Thymus (tissue), 14 donors: Measurements from ENCODE around the gene CD274. TPM values are rescaled to one million over a fixed set of nuclear protein-coding genes. Genes with fewer than 3 reads are reported as not detected.

Source experiments
- DNase-seq, 9 donors: peaks; one replicate each; pipeline ENCODE4 v3.0.0-alpha.2; 2013; ENCODE audit warnings: low spot score in 9 of 9, low read depth in 6 of 9, missing footprints in 1 of 9
- H3K27ac ChIP-seq, 2 donors: one replicate each; pipeline ENCODE4 v1.5.1; 2013; ENCODE audit warnings: control low read depth in 1 of 2, low read depth in 1 of 2, low read length in 1 of 2, mild to moderate bottlenecking in 1 of 2, moderate library complexity in 1 of 2
- H3K27me3 ChIP-seq, 2 donors: one replicate each; pipeline ENCODE4 v1.5.1; 2013; ENCODE audit warnings: low read length in 1 of 2; ENCODE audit not compliant: control insufficient read depth in 2 of 2, insufficient read depth in 1 of 2
- H3K36me3 ChIP-seq, 2 donors: one replicate each; pipeline ENCODE4 v1.5.1; 2013; ENCODE audit warnings: low read length in 1 of 2, mild to moderate bottlenecking in 1 of 2, moderate library complexity in 1 of 2; ENCODE audit not compliant: control insufficient read depth in 2 of 2, insufficient read depth in 2 of 2
- H3K4me1 ChIP-seq, 2 donors: one replicate each; pipeline ENCODE4 v1.5.1; 2013; ENCODE audit warnings: low read length in 2 of 2; ENCODE audit not compliant: control insufficient read depth in 2 of 2, insufficient read depth in 2 of 2
- H3K4me3 ChIP-seq, 2 donors: one replicate each; pipeline ENCODE4 v1.5.1; 2013; ENCODE audit warnings: low read length in 2 of 2, control low read depth in 1 of 2, mild to moderate bottlenecking in 1 of 2
- H3K9me3 ChIP-seq, 2 donors: one replicate each; pipeline ENCODE4 v1.5.1; 2013; ENCODE audit warnings: low read length in 1 of 2, mild to moderate bottlenecking in 1 of 2; ENCODE audit not compliant: control insufficient read depth in 2 of 2, insufficient read depth in 1 of 2
- WGBS: extraction: QIAGEN DNeasy Blood & Tissue Kit; methylation state at CpG from one replicate; pipeline ENCODE4 v1.1.7; 2013; 5-methylcytosine and 5-hydroxymethylcytosine counted together
- long read RNA-seq, 10 donors: transcript quantifications; one replicate each; lab custom pipeline, GENCODE V29; 2026
- polyA plus RNA-seq: library from polyadenylated mRNA; stranded (reverse); fragments of 200-250 nt; gene quantifications from one replicate; pipeline ENCODE4 v1.2.3, GENCODE V29; 2013
- total RNA-seq: library from RNA; stranded (reverse); fragments of 120-200 nt; gene quantifications from one replicate; pipeline ENCODE4 v1.2.4, GENCODE V29; 2013
- donor health status: healthy.

CD274 gene
- 21.7 TPM for total RNA-seq
- polyA plus RNA-seq: 10.9 TPM
- long read RNA-seq, donor 1: 0 reads
- long read RNA-seq, donor 2: 0 reads
- long read RNA-seq, donor 3, transcript CD274-202 (7 exons, 3,644 nt): major isoform, 9 of 9 reads
- long read RNA-seq, donor 3, partial matches to known transcripts: 0 of 9 reads
- long read RNA-seq, donor 3, other reads (novel, unspliced or antisense): 0 of 9 reads
- long read RNA-seq, donor 4, partial matches to known transcripts: 11 of 13 reads
- long read RNA-seq, donor 4, other reads (novel, unspliced or antisense): 0 of 13 reads
- long read RNA-seq, donor 5, partial matches to known transcripts: 6 of 10 reads
- long read RNA-seq, donor 5, other reads (novel, unspliced or antisense): 0 of 10 reads
- long read RNA-seq, donor 6, partial matches to known transcripts: 0 of 2 reads
- long read RNA-seq, donor 6, other reads (novel, unspliced or antisense): 0 of 2 reads
- long read RNA-seq, donor 7, transcript CD274-202 (7 exons, 3,644 nt): major isoform, 7 of 7 reads
- long read RNA-seq, donor 7, partial matches to known transcripts: 0 of 7 reads
- long read RNA-seq, donor 7, other reads (novel, unspliced or antisense): 0 of 7 reads
- long read RNA-seq, donor 8: 0 reads
- long read RNA-seq, donor 9: 0 reads
- long read RNA-seq, donor 10, transcript CD274-202 (7 exons, 3,644 nt): major isoform, 9 of 9 reads
- long read RNA-seq, donor 10, partial matches to known transcripts: 0 of 9 reads
- long read RNA-seq, donor 10, other reads (novel, unspliced or antisense): 0 of 9 reads

GRCh38 chr9:5450359-5451091 lies at the start of gene CD274:
Gene CD274 (plus strand): TSS chr9:5450542. CDS start chr9:5456114, 5,572 bp downstream.
- Histone ChIP-seq H3K4me1 (peaks cover 0 to 4% of the 10 kb centered on the region in 2 donors), H3K27me3 (no peaks in the 10 kb centered on the region), H3K27ac (peak within 1 kb of the TSS; percentile 61 to 89), H3K36me3 (no peaks in the 10 kb centered on the region), H3K9me3 (no peaks in the 10 kb centered on the region), H3K4me3 (peak within 1 kb of the TSS; percentile 49 to 79)
- DNase-seq: peak; percentile 45 to 82 (median 58)
- WGBS: 10% methylated on average over 36 of the region's 36 CpGs

- Histone ChIP-seq H3K9me3 (no peaks in the 10 kb centered on the region), H3K4me3 (no peak overlapping the region)
These were observed 48.1 kb upstream of the CD274 start for GRCh38 chr9:5402217-5402616.

GRCh38 chr9:5408596-5408995 lies 41.7 kb upstream of the CD274 start:
- WGBS: 97% methylated on average over 1 of the region's 1 CpG
- H3K27ac ChIP-seq: no peak overlapping the region
- peaks cover 2 to 19% of the 10 kb centered on the region in 2 donors for H3K9me3 ChIP-seq
- no peaks in the 10 kb centered on the region for H3K4me1 ChIP-seq
- no peak for DNase-seq
- H3K36me3 ChIP-seq: no peaks in the 10 kb centered on the region
- no peak overlapping the region for H3K4me3 ChIP-seq
- H3K27me3 ChIP-seq: no peaks in the 10 kb centered on the region

More at GRCh38 chr9:5402217-5402616, 48.1 kb upstream of the CD274 start:
- H3K36me3 ChIP-seq: no peaks in the 10 kb centered on the region
- H3K27me3 ChIP-seq: no peaks in the 10 kb centered on the region
- DNase-seq: peak in 1 of 9 donors; percentile 22
- H3K27ac ChIP-seq: no peak overlapping the region
- H3K4me1 ChIP-seq: peaks cover 0 to 5% of the 10 kb centered on the region in 2 donors

GRCh38 chr9:5416953-5417352 lies 33.4 kb upstream of the CD274 start:
- 88% methylated on average over 3 of the region's 3 CpGs for WGBS
- no peak for DNase-seq
- no peaks in the 10 kb centered on the region for H3K9me3 ChIP-seq
- H3K36me3 ChIP-seq: peaks cover 0 to 8% of the 10 kb centered on the region in 2 donors
- no peak overlapping the region for H3K4me3 ChIP-seq
- no peaks in the 10 kb centered on the region for H3K4me1 ChIP-seq
- no peak overlapping the region for H3K27ac ChIP-seq
- H3K27me3 ChIP-seq: no peaks in the 10 kb centered on the region

GRCh38 chr9:5418481-5418880 lies 31.9 kb upstream of the CD274 start:
- H3K4me1 ChIP-seq: no peaks in the 10 kb centered on the region
- peaks cover 0 to 8% of the 10 kb centered on the region in 2 donors for H3K36me3 ChIP-seq
- no peak overlapping the region for H3K27ac ChIP-seq
- no peak overlapping the region for H3K4me3 ChIP-seq
- no peak for DNase-seq
- 98% methylated on average over 20 of the region's 20 CpGs for WGBS
- H3K9me3 ChIP-seq: no peaks in the 10 kb centered on the region
- no peaks in the 10 kb centered on the region for H3K27me3 ChIP-seq

GRCh38 chr9:5419987-5420386 lies 30.4 kb upstream of the CD274 start:
- Histone ChIP-seq H3K9me3 (no peaks in the 10 kb centered on the region), H3K36me3 (peaks cover 0 to 8% of the 10 kb centered on the region in 2 donors), H3K27me3 (no peaks in the 10 kb centered on the region), H3K4me1 (no peaks in the 10 kb centered on the region), H3K4me3 (no peak overlapping the region), H3K27ac (no peak overlapping the region)
- no peak for DNase-seq

- no peak for DNase-seq
- H3K9me3 ChIP-seq: no peaks in the 10 kb centered on the region
- no peak overlapping the region for H3K27ac ChIP-seq
- H3K4me3 ChIP-seq: no peak overlapping the region
- H3K27me3 ChIP-seq: no peaks in the 10 kb centered on the region
- no peaks in the 10 kb centered on the region for H3K4me1 ChIP-seq
- peaks cover 0 to 8% of the 10 kb centered on the region in 2 donors for H3K36me3 ChIP-seq
- WGBS: 94% methylated on average over 2 of the region's 2 CpGs
These were observed 29.2 kb upstream of the CD274 start for GRCh38 chr9:5421163-5421562.

GRCh38 chr9:5422276-5422675 lies 28.1 kb upstream of the CD274 start:
- Histone ChIP-seq H3K4me1 (no peaks in the 10 kb centered on the region), H3K27ac (no peak overlapping the region), H3K9me3 (no peaks in the 10 kb centered on the region), H3K27me3 (no peaks in the 10 kb centered on the region), H3K4me3 (no peak overlapping the region), H3K36me3 (peaks cover 0 to 8% of the 10 kb centered on the region in 2 donors)
- DNase-seq: no peak
- 96% methylated on average over 1 of the region's 1 CpG for WGBS
